NB4 (cell line): Measurements from ENCODE around the gene ESRRA.

ENCODE experiments used
- CTCF ChIP-seq: IDR thresholded peaks from one replicate; pipeline ENCODE4 v1.5.1; 2012; ENCODE audit warnings: low read depth, low read length
- MAX ChIP-seq: IDR thresholded peaks from 2 replicates; pipeline ENCODE4 v1.6.1; 2011; ENCODE audit warnings: low read depth, low read length
- MYC ChIP-seq: IDR thresholded peaks from 2 replicates; pipeline ENCODE4 v1.6.1; 2011; ENCODE audit warnings: low read depth, low read length
- POLR2A ChIP-seq: IDR thresholded peaks from 2 replicates; pipeline ENCODE4 v1.6.1; 2011; ENCODE audit warnings: mild to moderate bottlenecking; ENCODE audit not compliant: insufficient read length; ENCODE audit errors: extremely low read depth

- TF ChIP-seq POLR2A (no peak), CTCF (no peak), MYC (no peak), MAX (no peak)
These were observed 52.1 kb downstream of the ESRRA start for GRCh38 chr11:64357446-64357845.
